Activated CD8-positive, alpha-beta memory T cell treated with anti-CD3 and anti-CD28 coated beads, Interleukin-2, amount 50 U/mL, for 1 hour (primary cell): ENCODE data around the gene PCDH1.

ENCODE experiments used
- DNase-seq: peaks from one replicate; pipeline ENCODE4 v3.0.0-alpha.2; 2020; ENCODE audit errors: extremely low read depth

The PCDH1 gene

GRCh38 chr5:141873933-141874261 is 4.3 kb downstream of the PCDH1 start:
- no peak for DNase-seq

- no peak for DNase-seq
Observed at GRCh38 chr5:141872496-141873356, 5.5 kb downstream of the PCDH1 start.

- no peak for DNase-seq
Observed at GRCh38 chr5:141871870-141872269, 6.3 kb downstream of the PCDH1 start.

- no peak for DNase-seq
Observed at GRCh38 chr5:141870871-141871270, 7.3 kb downstream of the PCDH1 start.

GRCh38 chr5:141870228-141870627 is 8.0 kb downstream of the PCDH1 start:
- no peak for DNase-seq

GRCh38 chr5:141869514-141869913 is 8.7 kb downstream of the PCDH1 start:
- DNase-seq, result no peak

GRCh38 chr5:141869040-141869439 is 9.2 kb downstream of the PCDH1 start:
- DNase-seq, result no peak

- no peak for DNase-seq
Observed at GRCh38 chr5:141868541-141868940, 9.7 kb downstream of the PCDH1 start.

- no peak for DNase-seq
Observed at GRCh38 chr5:141867651-141868050, 10.6 kb downstream of the PCDH1 start.

- DNase-seq, result no peak
Observed at GRCh38 chr5:141867139-141867538, 11.1 kb downstream of the PCDH1 start.

- no peak for DNase-seq
Observed at GRCh38 chr5:141866096-141866495, 12.1 kb downstream of the PCDH1 start.

- no peak for DNase-seq
Observed at GRCh38 chr5:141865406-141865805, 12.8 kb downstream of the PCDH1 start.

GRCh38 chr5:141864371-141865370 is 13.5 kb downstream of the PCDH1 start:
- DNase-seq, result no peak

GRCh38 chr5:141863569-141864178 is 14.5 kb downstream of the PCDH1 start:
- DNase-seq, result no peak

GRCh38 chr5:141862936-141863543 is 15.2 kb downstream of the PCDH1 start:
- DNase-seq, result no peak

GRCh38 chr5:141861194-141861593 is 17.0 kb downstream of the PCDH1 start:
- DNase-seq, result no peak

GRCh38 chr5:141858079-141858765 is 20.0 kb downstream of the PCDH1 start:
- DNase-seq, result no peak

- no peak for DNase-seq
Observed at GRCh38 chr5:141857226-141857625, 21.0 kb downstream of the PCDH1 start.

GRCh38 chr5:141856037-141856790 is 22.0 kb downstream of the PCDH1 start:
- no peak for DNase-seq

- no peak for DNase-seq
Observed at GRCh38 chr5:141855265-141856036, 22.8 kb downstream of the PCDH1 start.
